Activated naive CD4-positive, alpha-beta T cell treated with anti-CD3 and anti-CD28 coated beads, Interleukin-2, amount 50 U/mL, for 24 hours (primary cell): ENCODE results near the gene SYT1.

ENCODE experiments used
- H3K27ac Mint-ChIP-seq: one replicate; pipeline ENCODE4 v1.8.0; 2021; ENCODE audit warnings: mild to moderate bottlenecking, mixed read lengths
- H3K27me3 Mint-ChIP-seq: one replicate; pipeline ENCODE4 v1.8.0; 2021; ENCODE audit warnings: mixed read lengths
- H3K36me3 Mint-ChIP-seq: one replicate; pipeline ENCODE4 v1.8.0; 2021; ENCODE audit warnings: mixed read lengths
- H3K4me1 Mint-ChIP-seq: one replicate; pipeline ENCODE4 v1.8.0; 2021; ENCODE audit warnings: mixed read lengths
- H3K4me3 Mint-ChIP-seq: one replicate; pipeline ENCODE4 v1.8.0; 2021; ENCODE audit warnings: mild to moderate bottlenecking, mixed read lengths
- H3K9me3 Mint-ChIP-seq: one replicate; pipeline ENCODE4 v1.8.0; 2021; ENCODE audit warnings: mixed read lengths

SYT1 gene

DNA sequence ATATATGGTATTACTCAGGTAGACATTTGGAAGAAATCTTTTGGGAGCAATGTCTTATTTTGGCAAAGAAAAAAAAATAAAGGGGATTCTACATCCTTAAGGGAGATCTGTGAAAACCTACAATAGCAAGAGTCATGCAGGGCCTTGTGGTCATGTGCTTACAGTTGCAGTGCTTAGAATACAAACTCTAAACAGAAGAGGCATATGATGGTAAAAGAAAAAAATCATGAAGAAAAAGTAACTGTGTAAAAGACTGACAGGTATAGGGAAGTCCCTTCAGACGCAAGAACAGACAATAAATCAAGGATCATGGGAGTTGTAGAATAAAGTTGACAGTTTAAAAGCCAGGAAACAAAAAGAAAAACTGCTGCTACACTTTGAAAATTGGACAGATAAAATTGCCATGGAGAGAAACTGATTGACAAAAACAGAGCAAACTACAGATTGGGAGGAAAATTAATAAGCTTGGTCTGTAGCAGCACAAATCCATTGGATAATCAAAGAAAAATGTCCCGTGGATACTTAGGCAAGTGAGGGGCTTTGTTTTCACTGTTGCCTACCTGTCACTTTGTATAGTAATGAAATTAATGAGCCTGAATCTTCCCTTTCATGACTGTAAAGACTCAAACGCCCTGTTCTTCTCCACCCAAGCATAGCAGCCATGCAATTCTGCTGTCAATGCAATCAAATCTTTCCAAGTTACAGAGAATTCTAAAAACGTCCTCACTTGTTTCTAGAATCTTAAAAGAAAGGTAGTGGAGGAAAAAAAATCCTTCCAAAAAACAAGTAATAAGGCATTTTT is 402.0 kb downstream of the SYT1 start:
- H3K27ac Mint-ChIP-seq, result no peak overlapping the region
- no peaks in the 10 kb centered on the region for H3K36me3 Mint-ChIP-seq
- H3K27me3 Mint-ChIP-seq, result no peaks in the 10 kb centered on the region
- H3K9me3 Mint-ChIP-seq, result peaks cover under 1% of the 10 kb centered on the region
- no peak overlapping the region for H3K4me3 Mint-ChIP-seq
- H3K4me1 Mint-ChIP-seq, result no peaks in the 10 kb centered on the region

DNA sequence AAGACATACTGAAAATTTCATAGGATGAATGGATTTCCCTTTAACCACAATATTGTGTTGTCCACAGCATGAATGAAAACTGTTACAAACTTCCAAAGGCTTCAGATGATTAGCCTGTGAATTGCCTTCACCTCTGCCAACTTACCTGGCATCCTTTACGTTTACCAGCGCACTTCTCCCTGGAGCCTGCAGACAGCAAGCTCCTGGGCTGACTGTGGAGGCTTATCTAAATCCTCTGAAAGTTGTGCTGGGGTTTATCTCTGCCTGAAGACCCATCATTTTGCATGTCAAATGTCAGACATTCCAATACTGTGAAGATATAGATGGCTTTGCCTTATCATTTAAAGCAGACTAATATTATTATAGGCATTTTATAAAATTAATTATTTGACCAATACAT is 403.0 kb downstream of the SYT1 start:
- no peak overlapping the region for H3K27ac Mint-ChIP-seq
- H3K36me3 Mint-ChIP-seq, result no peaks in the 10 kb centered on the region
- no peak overlapping the region for H3K4me3 Mint-ChIP-seq

DNA sequence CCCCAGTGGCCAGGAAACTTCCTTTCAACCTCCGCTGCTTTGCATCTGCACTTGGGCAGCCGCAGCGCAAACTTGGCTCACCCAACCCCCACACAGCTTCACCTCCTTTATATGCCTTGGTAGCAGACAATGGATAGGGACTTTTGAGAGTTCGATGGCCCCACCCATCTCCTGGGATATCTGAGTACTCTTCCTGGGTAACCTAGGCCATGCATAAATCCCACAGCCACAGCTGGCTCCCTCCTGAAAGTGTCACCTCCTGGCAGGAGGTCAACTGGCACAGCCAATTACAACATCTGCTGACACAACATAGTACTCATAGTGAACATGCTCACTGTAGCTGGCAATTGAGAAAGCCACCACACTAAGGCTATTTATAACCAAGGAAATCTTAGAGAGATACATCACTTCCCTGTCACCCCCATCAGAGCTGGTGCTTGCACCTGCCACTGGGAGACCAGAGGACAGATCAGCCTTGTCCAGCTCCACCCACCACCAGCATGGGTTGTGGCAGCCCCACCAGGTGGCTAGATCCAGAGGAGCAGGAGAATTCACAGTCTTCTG is 410.0 kb downstream of the SYT1 start:
- Mint-ChIP-seq H3K36me3 (no peaks in the 10 kb centered on the region), H3K27me3 (no peaks in the 10 kb centered on the region), H3K4me1 (no peaks in the 10 kb centered on the region), H3K4me3 (no peak overlapping the region), H3K27ac (no peak overlapping the region), H3K9me3 (peaks cover 22% of the 10 kb centered on the region)

More for the DNA sequence above, 403.0 kb downstream of the SYT1 start:
- Mint-ChIP-seq H3K4me1 (no peaks in the 10 kb centered on the region), H3K27me3 (no peaks in the 10 kb centered on the region), H3K9me3 (peaks cover 6% of the 10 kb centered on the region)

DNA sequence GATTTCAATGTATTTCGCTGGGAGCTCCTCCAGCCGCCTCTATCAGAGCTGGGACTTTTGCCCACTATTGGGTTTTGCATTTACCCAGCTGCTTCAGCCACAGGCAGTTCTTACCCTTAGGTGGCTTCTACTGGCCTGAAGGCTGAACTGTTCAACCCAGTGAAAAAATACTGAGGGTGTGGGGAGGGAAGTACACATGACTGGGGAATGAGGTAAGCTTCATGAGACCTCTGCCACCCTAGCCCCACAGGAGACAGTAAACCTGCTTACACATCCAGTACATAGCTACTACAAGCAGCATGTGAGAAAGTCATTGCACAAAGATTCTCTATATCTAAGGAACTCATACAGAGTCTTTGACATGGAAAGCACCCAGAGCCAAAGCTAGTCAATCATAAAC is 411.1 kb downstream of the SYT1 start:
- H3K27me3 Mint-ChIP-seq, result no peaks in the 10 kb centered on the region
- peaks cover 22% of the 10 kb centered on the region for H3K9me3 Mint-ChIP-seq
- H3K4me3 Mint-ChIP-seq, result no peak overlapping the region
- no peaks in the 10 kb centered on the region for H3K36me3 Mint-ChIP-seq
- no peak overlapping the region for H3K27ac Mint-ChIP-seq
- no peaks in the 10 kb centered on the region for H3K4me1 Mint-ChIP-seq

DNA sequence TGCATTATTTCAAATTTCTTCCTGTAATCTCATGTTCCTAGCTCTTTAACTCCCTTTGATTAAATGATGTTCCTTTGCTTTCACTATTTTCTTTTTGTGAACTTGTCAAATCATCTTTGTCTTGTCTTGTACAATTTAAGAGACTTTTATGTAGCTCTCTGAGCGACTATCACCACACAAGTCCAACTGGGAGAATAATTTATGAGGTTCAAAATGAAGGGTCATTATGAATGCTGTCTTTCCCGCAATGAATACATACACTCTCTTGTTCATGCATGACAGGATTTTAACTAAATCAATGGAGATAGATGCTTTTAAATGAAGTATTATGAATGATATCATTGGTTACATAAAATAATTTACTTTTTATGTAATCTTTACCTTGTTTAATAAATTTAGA is 418.8 kb downstream of the SYT1 start:
- Mint-ChIP-seq H3K4me1 (no peaks in the 10 kb centered on the region), H3K4me3 (no peak overlapping the region), H3K27me3 (no peaks in the 10 kb centered on the region), H3K27ac (no peak overlapping the region), H3K9me3 (peaks cover 18% of the 10 kb centered on the region), H3K36me3 (no peaks in the 10 kb centered on the region)

DNA sequence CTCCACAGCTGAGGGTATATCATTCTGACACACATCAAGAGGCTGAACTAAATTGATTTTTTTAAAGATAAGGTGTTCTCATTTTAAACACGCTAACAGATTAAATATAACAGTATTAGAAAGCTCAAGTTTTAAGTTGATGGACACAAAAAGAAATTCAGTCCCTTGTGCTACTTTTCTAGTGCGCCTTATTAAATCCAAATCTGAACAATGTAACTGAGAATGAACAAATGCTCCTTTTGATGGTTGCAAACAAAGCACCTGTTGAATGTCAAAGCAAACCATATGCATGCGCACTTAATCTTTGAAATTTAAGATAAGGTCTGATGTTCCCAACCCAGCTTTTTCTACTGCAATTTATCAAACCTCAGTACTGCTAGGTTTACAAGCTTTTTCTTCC is 424.3 kb downstream of the SYT1 start:
- peaks cover 5% of the 10 kb centered on the region for H3K9me3 Mint-ChIP-seq
- H3K27ac Mint-ChIP-seq, result no peak overlapping the region
- no peaks in the 10 kb centered on the region for H3K4me1 Mint-ChIP-seq
- H3K27me3 Mint-ChIP-seq, result no peaks in the 10 kb centered on the region
- no peak overlapping the region for H3K4me3 Mint-ChIP-seq
- no peaks in the 10 kb centered on the region for H3K36me3 Mint-ChIP-seq

DNA sequence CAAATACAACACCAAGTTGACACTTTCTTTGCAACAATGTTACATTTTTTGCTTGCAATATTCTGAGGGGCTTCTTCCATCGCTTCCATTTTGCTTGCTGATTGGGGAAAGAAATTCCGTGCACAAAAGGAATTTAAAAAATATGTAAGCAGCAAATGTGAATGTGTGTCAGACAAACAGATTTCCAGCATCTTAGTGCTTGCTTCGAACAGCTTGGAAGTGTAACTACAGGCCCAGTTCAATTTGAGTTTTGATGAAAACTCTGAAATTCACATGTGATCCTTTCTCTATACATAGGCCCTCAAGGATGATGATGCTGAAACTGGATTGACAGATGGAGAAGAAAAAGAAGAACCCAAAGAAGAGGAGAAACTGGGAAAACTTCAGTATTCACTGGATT is 427.1 kb downstream of the SYT1 start:
- Mint-ChIP-seq H3K9me3 (peaks cover 5% of the 10 kb centered on the region), H3K27me3 (no peaks in the 10 kb centered on the region), H3K4me1 (no peaks in the 10 kb centered on the region), H3K36me3 (no peaks in the 10 kb centered on the region), H3K27ac (no peak overlapping the region), H3K4me3 (no peak overlapping the region)

DNA sequence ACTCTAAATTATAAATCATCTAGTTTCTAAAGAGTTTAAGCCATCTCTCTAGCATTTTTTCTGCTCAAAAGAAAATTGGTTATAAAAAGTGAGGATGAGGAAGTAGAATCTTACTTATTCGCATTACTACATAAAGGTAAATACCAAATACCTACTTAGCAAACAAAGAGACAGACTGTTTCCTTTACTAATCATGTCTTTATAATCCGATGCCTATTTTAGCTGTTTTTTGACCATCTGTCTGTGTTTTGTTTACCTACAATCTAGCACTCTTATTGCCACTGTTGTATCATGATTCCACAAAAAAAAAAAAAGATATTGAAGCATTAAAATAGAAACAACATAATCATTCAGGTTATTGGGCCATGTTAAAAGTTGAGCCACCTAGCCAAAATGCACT is 430.0 kb downstream of the SYT1 start:
- Mint-ChIP-seq H3K4me1 (no peaks in the 10 kb centered on the region), H3K4me3 (no peak overlapping the region), H3K27ac (no peak overlapping the region), H3K9me3 (no peaks in the 10 kb centered on the region), H3K36me3 (no peaks in the 10 kb centered on the region), H3K27me3 (no peaks in the 10 kb centered on the region)

DNA sequence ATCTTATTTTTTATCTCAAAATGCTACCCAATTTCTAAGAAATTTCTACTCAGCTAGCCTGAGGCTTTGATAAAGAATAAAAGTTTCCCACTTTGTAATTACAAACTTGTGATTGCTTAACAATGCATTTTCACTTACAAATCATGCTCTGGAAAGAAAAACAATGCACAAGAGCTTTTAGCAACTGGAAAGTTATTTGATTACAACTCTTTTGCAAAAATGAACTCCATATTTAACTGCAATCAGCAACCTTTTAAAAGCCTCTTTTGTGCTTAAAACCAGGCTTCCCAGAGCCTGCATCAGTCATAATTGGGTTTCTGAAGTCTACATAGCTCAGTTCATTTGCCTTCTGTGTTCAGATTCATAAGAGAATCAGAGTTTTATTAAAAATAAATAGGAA is 431.0 kb downstream of the SYT1 start:
- no peaks in the 10 kb centered on the region for H3K4me1 Mint-ChIP-seq
- no peak overlapping the region for H3K27ac Mint-ChIP-seq
- no peaks in the 10 kb centered on the region for H3K9me3 Mint-ChIP-seq
- no peaks in the 10 kb centered on the region for H3K27me3 Mint-ChIP-seq
- H3K4me3 Mint-ChIP-seq, result no peak overlapping the region
- no peaks in the 10 kb centered on the region for H3K36me3 Mint-ChIP-seq

DNA sequence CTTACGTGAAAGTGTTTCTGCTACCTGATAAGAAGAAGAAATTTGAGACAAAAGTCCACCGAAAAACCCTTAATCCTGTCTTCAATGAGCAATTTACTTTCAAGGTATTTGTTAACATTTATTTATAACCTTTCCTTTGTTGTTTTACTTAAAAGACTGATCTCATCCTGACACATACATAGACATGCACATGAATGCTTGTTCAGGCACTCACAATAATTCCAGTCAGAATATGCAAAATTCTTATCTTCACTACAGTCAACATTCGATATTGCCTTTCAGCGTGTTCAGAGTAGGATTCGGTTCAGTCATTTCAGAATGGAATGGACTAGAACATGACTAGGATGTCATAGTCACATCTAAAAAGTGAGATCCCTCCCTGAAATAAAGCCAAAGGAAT is 431.6 kb downstream of the SYT1 start:
- H3K9me3 Mint-ChIP-seq, result no peaks in the 10 kb centered on the region
- no peaks in the 10 kb centered on the region for H3K36me3 Mint-ChIP-seq
- H3K27me3 Mint-ChIP-seq, result no peaks in the 10 kb centered on the region
- no peaks in the 10 kb centered on the region for H3K4me1 Mint-ChIP-seq
- H3K27ac Mint-ChIP-seq, result no peak overlapping the region
- H3K4me3 Mint-ChIP-seq, result no peak overlapping the region

DNA sequence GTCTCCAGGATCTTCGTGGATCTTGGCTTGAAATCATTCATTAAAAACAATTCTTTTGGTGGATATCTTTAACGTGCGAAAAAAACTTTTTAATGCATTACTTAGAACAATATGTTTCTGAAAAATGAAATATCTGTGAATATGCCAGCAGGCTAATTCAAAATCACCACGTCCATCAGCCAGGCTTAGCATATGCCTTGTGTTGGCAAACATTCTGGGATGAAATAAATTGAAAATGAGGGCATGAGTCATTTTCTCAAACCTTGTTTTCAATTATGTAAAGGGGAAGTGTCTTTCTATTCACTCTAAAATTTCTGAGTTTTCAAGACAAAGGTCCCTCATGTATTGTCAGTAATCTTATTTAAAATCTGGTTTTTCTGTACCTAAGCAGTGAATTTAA is 432.3 kb downstream of the SYT1 start:
- Mint-ChIP-seq H3K27me3 (no peaks in the 10 kb centered on the region), H3K27ac (no peak overlapping the region), H3K9me3 (no peaks in the 10 kb centered on the region), H3K4me1 (no peaks in the 10 kb centered on the region), H3K36me3 (no peaks in the 10 kb centered on the region), H3K4me3 (no peak overlapping the region)

DNA sequence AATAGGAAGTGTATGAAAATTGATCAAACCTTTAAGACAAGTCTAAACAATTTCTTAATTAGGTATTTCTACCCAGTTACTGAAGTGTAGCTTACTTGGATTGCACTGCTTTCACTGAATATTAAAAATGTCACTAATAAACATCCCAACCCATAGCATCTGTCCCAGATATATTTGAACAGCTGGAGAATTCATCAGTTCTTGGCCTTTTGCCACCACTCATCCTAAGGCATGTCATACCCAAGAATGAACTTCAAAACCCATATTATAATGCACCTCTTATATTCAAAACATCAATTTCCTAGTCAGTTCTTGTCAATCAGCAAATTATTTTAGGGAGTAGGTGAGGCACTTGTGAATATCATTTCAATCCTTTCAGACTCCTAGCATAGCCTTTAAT is 433.9 kb downstream of the SYT1 start:
- Mint-ChIP-seq H3K36me3 (no peaks in the 10 kb centered on the region), H3K4me3 (no peak overlapping the region), H3K4me1 (no peaks in the 10 kb centered on the region), H3K27me3 (no peaks in the 10 kb centered on the region), H3K27ac (no peak overlapping the region), H3K9me3 (no peaks in the 10 kb centered on the region)

DNA sequence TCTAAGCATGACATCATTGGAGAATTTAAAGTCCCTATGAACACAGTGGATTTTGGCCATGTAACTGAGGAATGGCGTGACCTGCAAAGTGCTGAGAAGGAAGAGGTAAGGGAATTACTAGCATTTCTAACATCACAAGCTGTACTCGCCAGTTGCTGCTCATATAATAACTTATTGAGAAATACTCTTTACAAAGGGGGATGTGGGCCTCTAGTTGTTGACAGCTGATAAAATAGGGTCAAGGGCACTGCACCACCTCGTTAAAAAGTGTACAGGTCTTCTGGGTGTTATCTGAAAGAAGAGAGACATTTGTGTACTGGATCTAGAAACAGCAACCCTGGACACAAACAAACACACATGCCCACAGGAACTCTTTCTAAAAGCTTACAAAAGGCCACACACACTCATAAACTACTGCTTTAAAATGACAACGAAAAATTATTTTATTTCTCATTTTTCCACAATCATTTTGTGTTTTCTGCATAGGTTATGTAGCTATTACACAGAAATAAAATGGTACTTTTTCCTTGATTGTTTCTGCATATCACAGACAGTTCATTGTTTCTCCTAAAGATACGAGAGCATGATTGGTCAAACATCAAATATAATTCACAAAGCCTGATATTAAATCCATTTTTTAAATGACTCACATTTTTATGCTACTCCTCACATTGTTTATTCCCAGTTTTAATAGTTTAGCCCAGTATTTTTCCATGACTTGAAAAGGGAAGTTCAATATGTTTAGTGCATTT is 435.0 kb downstream of the SYT1 start:
- H3K36me3 Mint-ChIP-seq, result no peaks in the 10 kb centered on the region
- H3K4me1 Mint-ChIP-seq, result no peaks in the 10 kb centered on the region
- no peak overlapping the region for H3K4me3 Mint-ChIP-seq
- H3K27ac Mint-ChIP-seq, result no peak overlapping the region
- H3K27me3 Mint-ChIP-seq, result no peaks in the 10 kb centered on the region
- no peaks in the 10 kb centered on the region for H3K9me3 Mint-ChIP-seq

DNA sequence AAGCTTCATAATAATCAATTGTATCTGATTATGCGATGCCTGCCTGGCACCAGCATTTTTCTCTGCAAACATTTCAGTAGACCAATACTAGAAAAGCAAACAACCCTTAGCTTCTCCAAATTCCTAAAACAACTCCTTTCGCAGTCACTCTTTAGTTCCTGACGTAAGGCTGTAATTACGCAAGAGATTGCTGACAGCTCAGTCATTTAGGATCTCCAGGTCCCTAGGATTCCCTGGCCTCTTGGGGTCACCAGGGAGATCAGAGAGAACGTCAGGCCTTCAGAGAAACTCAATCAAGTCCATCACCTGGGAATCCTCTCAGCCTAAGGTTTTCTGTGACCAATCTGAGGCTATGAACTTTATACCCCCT is 435.6 kb downstream of the SYT1 start:
- Mint-ChIP-seq H3K27me3 (no peaks in the 10 kb centered on the region), H3K4me3 (no peak overlapping the region), H3K36me3 (no peaks in the 10 kb centered on the region), H3K27ac (no peak overlapping the region), H3K4me1 (no peaks in the 10 kb centered on the region), H3K9me3 (no peaks in the 10 kb centered on the region)

DNA sequence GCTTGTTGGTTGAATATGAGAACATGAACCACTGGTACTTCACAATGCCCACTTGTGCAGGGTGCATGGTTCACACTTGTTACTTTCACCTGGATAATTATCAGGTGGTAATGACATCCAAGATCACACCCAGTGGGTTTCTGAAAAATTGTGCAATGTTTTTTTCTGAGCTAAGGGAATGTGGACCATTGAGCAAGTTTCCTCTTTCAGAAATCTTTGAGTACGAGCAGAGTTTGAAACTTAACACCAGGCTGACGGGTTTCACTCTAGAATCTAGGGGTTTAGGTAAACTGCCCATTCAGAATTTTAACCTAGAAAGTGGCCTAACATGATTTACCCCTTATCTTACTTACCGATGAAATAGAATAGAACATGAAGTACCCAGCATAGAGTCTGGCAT is 436.6 kb downstream of the SYT1 start:
- no peaks in the 10 kb centered on the region for H3K36me3 Mint-ChIP-seq
- no peak overlapping the region for H3K4me3 Mint-ChIP-seq
- H3K27ac Mint-ChIP-seq, result no peak overlapping the region
- no peaks in the 10 kb centered on the region for H3K27me3 Mint-ChIP-seq
- H3K9me3 Mint-ChIP-seq, result no peaks in the 10 kb centered on the region
- H3K4me1 Mint-ChIP-seq, result no peaks in the 10 kb centered on the region

DNA sequence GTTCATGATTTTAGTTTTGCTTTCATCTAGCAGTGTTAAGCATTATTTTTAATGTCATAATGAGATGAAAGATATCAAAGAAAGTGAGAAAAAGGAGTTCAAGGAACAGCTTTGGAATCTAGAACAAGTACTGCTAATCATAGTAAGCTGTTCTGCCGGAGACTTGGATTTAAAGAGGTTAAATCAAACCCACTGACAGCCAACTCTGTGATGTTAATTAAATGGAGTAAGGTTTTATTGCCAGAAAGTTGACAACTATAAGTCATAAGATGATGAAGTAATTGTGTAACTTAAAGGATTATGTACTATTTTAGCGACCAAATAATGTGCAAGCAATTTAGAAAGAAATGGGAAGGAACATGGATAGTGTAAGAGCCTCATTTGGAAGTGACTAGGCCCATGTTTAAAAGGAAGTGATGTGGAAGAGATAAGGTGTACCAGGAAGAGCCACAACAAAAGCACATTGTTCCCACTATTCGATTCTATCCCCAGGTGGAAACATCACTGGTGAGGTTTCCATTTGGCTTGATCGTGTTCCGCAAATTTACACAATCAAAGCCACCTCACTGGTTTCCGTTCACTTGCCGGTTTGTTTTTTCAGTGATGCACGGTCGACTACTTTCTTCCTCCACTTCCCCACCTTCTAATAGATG is 437.7 kb downstream of the SYT1 start:
- Mint-ChIP-seq H3K36me3 (no peaks in the 10 kb centered on the region), H3K9me3 (no peaks in the 10 kb centered on the region), H3K4me1 (no peaks in the 10 kb centered on the region), H3K27me3 (no peaks in the 10 kb centered on the region), H3K4me3 (no peak overlapping the region), H3K27ac (peak overlapping the region; percentile 18)
